Caco-2 (cell line): ENCODE results near the gene ACER3. TPM values are rescaled to one million over a fixed set of nuclear protein-coding genes. Genes with fewer than 3 reads are reported as not detected.
A peak's percentile ranks its signal among the peaks of the same experiment; 100 is the strongest.

Source experiments
- BruUV-seq: library from RNA; stranded (reverse); fragments of 400-500 nt; replicated peaks from 2 replicates; lab custom pipeline; 2021; lab: Mats Ljungman, UMichigan
- CTCF ChIA-PET: fragments of 300-600 bp; sonication (Branson Sonifier 250); formaldehyde crosslinking; loops from one replicate; lab custom pipeline; 2022; ENCODE audit warnings: antibody characterized with exemption; lab: Charles Lee
- POLR2A ChIA-PET: fragments of 300-600 bp; sonication (Branson Sonifier 250); formaldehyde crosslinking; loops from one replicate; lab custom pipeline; 2022; ENCODE audit warnings: antibody characterized with exemption; lab: Charles Lee
- DNase-seq, 2 experiments: peaks; one replicate each; pipeline versions ENCODE4 v3.0.0 to v3.0.0-alpha.2; 2020 to 2022
- H3K27me3 ChIP-seq: replicated peaks from 2 replicates; pipeline ENCODE4 v1.6.0; 2011; ENCODE audit warnings: low read length; ENCODE audit not compliant: control insufficient read depth, insufficient read depth
- H3K36me3 ChIP-seq: 2 replicates; pipeline ENCODE4 v1.5.1; 2011; ENCODE audit warnings: low read length; ENCODE audit not compliant: control insufficient read depth, insufficient read depth
- H3K4me1 ChIP-seq: fragments of 250-450 bp; sonication (Bioruptor Pico); 2 replicates; pipeline ENCODE4 v1.5.1; 2020; ENCODE audit warnings: mild to moderate bottlenecking
- H3K4me3 ChIP-seq: 2 replicates; pipeline ENCODE4 v1.5.1; 2011; ENCODE audit warnings: low read depth, mild to moderate bottlenecking, control low read depth, low read length
- H3K9me3 ChIP-seq: fragments of 250-450 bp; sonication (Bioruptor Pico); 2 replicates; pipeline ENCODE4 v1.5.1; 2020; ENCODE audit warnings: mild to moderate bottlenecking, moderate library complexity
- H3K27ac Mint-ChIP-seq: one replicate; pipeline ENCODE4 v1.8.0; 2022; ENCODE audit warnings: mixed read lengths; ENCODE audit not compliant: unreplicated experiment
- H3K27me3 Mint-ChIP-seq: one replicate; pipeline ENCODE4 v1.8.0; 2022; ENCODE audit warnings: mixed read lengths; ENCODE audit not compliant: insufficient read depth, unreplicated experiment
- H3K36me3 Mint-ChIP-seq: one replicate; pipeline ENCODE4 v1.8.0; 2022; ENCODE audit warnings: mild to moderate bottlenecking, mixed read lengths; ENCODE audit not compliant: insufficient read depth, unreplicated experiment
- H3K4me1 Mint-ChIP-seq: one replicate; pipeline ENCODE4 v1.8.0; 2022; ENCODE audit warnings: low read depth, mixed read lengths; ENCODE audit not compliant: unreplicated experiment
- H3K4me3 Mint-ChIP-seq: one replicate; pipeline ENCODE4 v1.8.0; 2022; ENCODE audit warnings: mild to moderate bottlenecking, moderate library complexity, mixed read lengths; ENCODE audit not compliant: unreplicated experiment
- H3K9me3 Mint-ChIP-seq: one replicate; pipeline ENCODE4 v1.8.0; 2022; ENCODE audit warnings: mixed read lengths; ENCODE audit not compliant: unreplicated experiment
- CTCF ChIP-seq, 2 experiments: fragments of 200-600 bp in 1 of 2; IDR thresholded peaks; 1 replicate in 1 of 2; 2 replicates in 1 of 2; pipeline versions ENCODE4 v1.5.1 to v1.8.0; 2011 to 2022; ENCODE audit warnings: antibody characterized with exemption in 1 of 2, control low read depth in 1 of 2, inconsistent platforms in 1 of 2, low read depth in 1 of 2, low read length in 1 of 2, mild to moderate bottlenecking in 1 of 2, moderate library complexity in 1 of 2; ENCODE audit not compliant: insufficient read depth in 1 of 2, severe bottlenecking in 1 of 2, unreplicated experiment in 1 of 2
- intact Hi-C: fragments of 100-400 bp; cut with micrococcal nuclease; formaldehyde crosslinking; loops from one replicate; pipeline ENCODE4 v1.10.0; 2022; ENCODE audit not compliant: unreplicated experiment
- total RNA-seq: library from RNA; stranded (reverse); gene quantifications from 2 replicates; pipeline ENCODE4 v1.2.3, GENCODE V29; 2022

ACER3 gene
- total RNA-seq, 1 experiment from 2014 or later, result 37.5 TPM

- Mint-ChIP-seq H3K9me3 (no peaks in the 10 kb centered on the region), H3K4me3 (no peak overlapping the region), H3K27me3 (peaks cover 5% of the 10 kb centered on the region), H3K27ac (no peak overlapping the region), H3K4me1 (peaks cover 16% of the 10 kb centered on the region), H3K36me3 (no peaks in the 10 kb centered on the region)
- DNase-seq, result no peak
- Histone ChIP-seq H3K27me3 (no peaks in the 10 kb centered on the region), H3K4me3 (no peak overlapping the region), H3K4me1 (peaks cover 13% of the 10 kb centered on the region), H3K9me3 (no peaks in the 10 kb centered on the region; the same call in 1 of the 2 replicates), H3K36me3 (no peaks in the 10 kb centered on the region)
- TF ChIP-seq CTCF (IDR thresholded peaks at IDR 0.05; ENCODE audit: insufficient read depth in 1 of 2, low read depth in 1 of 2, low read length in 1 of 2, severe bottlenecking in 1 of 2, unreplicated experiment in 1 of 2), result no peak
- POLR2A ChIA-PET, result no interaction called here
- CTCF ChIA-PET, result interaction anchor here (1.0 kb wide), 1 partner anchor 84 kb away, joined by 3 read pairs; no protein-coding TSS in a partner anchor
- intact Hi-C loops, result no loop called here
- BruUV-seq, result no TSS peak
These were observed 25.7 kb upstream of the ACER3 start for GRCh38 chr11:76835036-76835435.

GRCh38 chr11:76835928-76836612 lies 24.6 kb upstream of the ACER3 start:
- ChIA-PET CTCF (interaction anchor here (1.0 kb wide), 2 partner anchors 83 to 114 kb away, joined by 3 read pairs; no protein-coding TSS in a partner anchor), POLR2A (no interaction called here)
- Mint-ChIP-seq H3K27ac (no peak overlapping the region), H3K36me3 (no peaks in the 10 kb centered on the region), H3K27me3 (peaks cover 5% of the 10 kb centered on the region), H3K4me1 (peaks cover 19% of the 10 kb centered on the region), H3K4me3 (no peak overlapping the region), H3K9me3 (no peaks in the 10 kb centered on the region)
- peaks cover 13% of the 10 kb centered on the region for H3K4me1 ChIP-seq
- no TSS peak for BruUV-seq
- no peaks in the 10 kb centered on the region for H3K36me3 ChIP-seq
- TF ChIP-seq CTCF (IDR thresholded peaks at IDR 0.05; ENCODE audit: insufficient read depth in 1 of 2, low read depth in 1 of 2, low read length in 1 of 2, severe bottlenecking in 1 of 2, unreplicated experiment in 1 of 2), result no peak
- intact Hi-C loops, result no loop called here
- H3K9me3 ChIP-seq, result no peaks in the 10 kb centered on the region
- no peak for DNase-seq
- H3K27me3 ChIP-seq, result no peaks in the 10 kb centered on the region
- H3K4me3 ChIP-seq, result no peak overlapping the region

GRCh38 chr11:76836613-76837291 lies 24.0 kb upstream of the ACER3 start:
- CTCF ChIA-PET, result interaction anchor here (1.0 kb wide), 1 partner anchor 115 kb away, joined by 3 read pairs; no protein-coding TSS in a partner anchor

More at GRCh38 chr11:76836613-76837291, 24.0 kb upstream of the ACER3 start:
- peaks cover 19% of the 10 kb centered on the region for H3K4me1 Mint-ChIP-seq
- Histone ChIP-seq H3K4me3 (no peak overlapping the region), H3K36me3 (no peaks in the 10 kb centered on the region), H3K27me3 (no peaks in the 10 kb centered on the region), H3K9me3 (no peaks in the 10 kb centered on the region), H3K4me1 (peaks cover 13% of the 10 kb centered on the region)
- BruUV-seq, result no TSS peak
- peaks cover 9% of the 10 kb centered on the region for H3K27me3 Mint-ChIP-seq
- no peaks in the 10 kb centered on the region for H3K36me3 Mint-ChIP-seq
- H3K4me3 Mint-ChIP-seq, result no peak overlapping the region
- peak in 1 of 2 experiments; percentile 11 for TF ChIP-seq CTCF (IDR thresholded peaks at IDR 0.05; ENCODE audit: insufficient read depth in 1 of 2, low read depth in 1 of 2, low read length in 1 of 2, severe bottlenecking in 1 of 2, unreplicated experiment in 1 of 2)
- no peak for DNase-seq
- H3K9me3 Mint-ChIP-seq, result no peaks in the 10 kb centered on the region
- intact Hi-C loops, result no loop called here
- no peak overlapping the region for H3K27ac Mint-ChIP-seq
- POLR2A ChIA-PET, result no interaction called here
